GM21529 (cell line): ENCODE data around the gene AP2B1.
"Not testable (repeated sequence)": the region's sequence is repeated elsewhere in the genome, so short reads cannot be mapped to it uniquely, and the experiment has no call there.

Source experiments
- ATAC-seq: cut with Tn5 transposase; IDR thresholded peaks from one replicate; pipeline ENCODE4 v1.9.1; 2021; ENCODE audit not compliant: unreplicated experiment

The AP2B1 gene

DNA sequence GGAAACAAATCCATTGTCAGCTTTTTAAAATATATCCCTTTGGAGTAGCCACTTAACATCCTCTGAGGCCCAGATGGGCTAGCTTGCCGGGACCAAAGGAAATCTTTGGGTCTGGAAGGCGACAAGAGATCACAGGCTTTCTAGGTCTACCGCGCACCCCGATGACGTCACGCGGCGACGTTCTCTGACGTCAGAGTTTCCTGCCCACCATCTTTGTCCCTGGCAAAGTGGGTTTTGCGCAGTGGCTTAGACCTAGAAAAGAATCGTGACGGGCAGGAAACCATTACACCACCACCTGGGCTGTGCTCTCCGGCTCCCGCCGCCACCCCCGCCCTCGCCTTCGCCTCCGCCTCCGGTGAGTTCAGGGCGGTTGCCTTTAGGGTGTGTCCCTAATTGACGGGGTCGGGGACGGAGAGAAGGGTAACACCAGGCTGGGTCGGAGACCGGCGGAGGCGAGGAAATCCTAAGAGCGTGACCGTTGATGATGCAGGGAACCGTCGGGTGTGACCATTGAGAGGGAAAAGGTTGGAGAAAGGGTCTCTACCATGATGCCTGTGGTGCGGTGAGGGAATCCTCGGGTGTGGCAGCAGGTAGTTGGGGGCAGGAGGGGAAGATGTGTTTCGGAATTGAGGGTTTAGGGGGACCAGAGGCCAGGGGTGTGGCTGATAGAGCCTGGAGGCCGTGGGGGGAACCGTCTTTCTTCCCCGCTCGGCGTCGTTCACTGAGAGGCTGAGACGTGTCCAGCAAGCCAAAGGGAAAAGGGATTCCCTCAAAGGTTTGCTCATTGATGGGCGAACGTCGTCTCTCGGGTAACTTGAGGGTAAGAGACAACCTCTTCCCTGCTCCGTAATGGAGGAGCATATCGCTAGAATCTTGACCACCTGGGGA, at the start of gene AP2B1:
TSS of gene AP2B1 (plus strand) at position 249 of the 888 bp plus-strand sequence. CDS start 6,709 bp downstream, outside the sequence.
- peak; percentile 85 for ATAC-seq

DNA sequence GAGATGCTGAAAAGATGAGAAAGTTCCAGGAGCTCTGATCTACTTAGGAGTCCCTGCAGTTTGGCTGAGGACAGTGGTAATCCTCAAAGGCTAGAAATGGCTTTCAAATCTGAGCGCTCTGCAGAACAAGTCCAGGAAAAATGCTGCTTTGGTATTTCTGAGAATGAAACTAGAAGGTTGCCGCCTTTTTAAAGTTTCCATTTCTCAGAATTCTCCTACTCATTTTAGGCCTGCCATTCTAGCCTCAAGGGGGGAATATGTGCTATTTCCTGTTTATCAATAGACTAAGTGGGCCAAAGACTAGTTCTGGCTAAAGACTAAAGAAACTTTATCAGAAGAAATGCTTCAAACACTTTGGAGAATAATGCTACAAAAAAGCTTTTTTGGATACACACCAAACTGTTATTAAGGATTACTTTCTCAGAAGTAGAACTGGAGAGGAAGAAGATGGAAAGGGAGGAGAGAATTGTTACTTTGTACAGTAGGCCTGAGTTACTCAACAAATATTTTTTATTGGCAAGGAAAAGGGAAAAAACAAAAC, 49.5 kb upstream of the AP2B1 start, which contains the start of gene SLFN12L:
TSS of gene SLFN12L (minus strand) at position 78 of the 541 bp plus-strand sequence. CDS start 15,314 bp downstream, outside the sequence.
- ATAC-seq = no peak

DNA sequence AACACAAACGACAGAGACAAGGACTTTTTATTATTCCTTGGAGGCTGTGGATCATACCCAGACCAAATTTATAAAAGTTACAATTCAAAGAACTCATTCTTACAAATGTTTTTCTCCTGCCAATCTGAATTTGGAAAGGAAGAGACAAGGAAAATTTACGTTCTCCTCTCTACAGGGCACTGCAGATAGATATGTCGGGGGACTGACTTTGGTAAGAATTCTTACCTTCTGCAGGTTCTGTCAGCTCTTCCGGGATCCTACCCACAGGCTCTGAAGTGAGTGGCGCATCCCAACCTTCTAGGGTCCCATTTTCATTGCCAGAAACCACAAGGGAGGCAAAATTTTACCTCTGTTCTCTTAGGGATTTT, 47.5 kb upstream of the AP2B1 start:
- no peak for ATAC-seq

DNA sequence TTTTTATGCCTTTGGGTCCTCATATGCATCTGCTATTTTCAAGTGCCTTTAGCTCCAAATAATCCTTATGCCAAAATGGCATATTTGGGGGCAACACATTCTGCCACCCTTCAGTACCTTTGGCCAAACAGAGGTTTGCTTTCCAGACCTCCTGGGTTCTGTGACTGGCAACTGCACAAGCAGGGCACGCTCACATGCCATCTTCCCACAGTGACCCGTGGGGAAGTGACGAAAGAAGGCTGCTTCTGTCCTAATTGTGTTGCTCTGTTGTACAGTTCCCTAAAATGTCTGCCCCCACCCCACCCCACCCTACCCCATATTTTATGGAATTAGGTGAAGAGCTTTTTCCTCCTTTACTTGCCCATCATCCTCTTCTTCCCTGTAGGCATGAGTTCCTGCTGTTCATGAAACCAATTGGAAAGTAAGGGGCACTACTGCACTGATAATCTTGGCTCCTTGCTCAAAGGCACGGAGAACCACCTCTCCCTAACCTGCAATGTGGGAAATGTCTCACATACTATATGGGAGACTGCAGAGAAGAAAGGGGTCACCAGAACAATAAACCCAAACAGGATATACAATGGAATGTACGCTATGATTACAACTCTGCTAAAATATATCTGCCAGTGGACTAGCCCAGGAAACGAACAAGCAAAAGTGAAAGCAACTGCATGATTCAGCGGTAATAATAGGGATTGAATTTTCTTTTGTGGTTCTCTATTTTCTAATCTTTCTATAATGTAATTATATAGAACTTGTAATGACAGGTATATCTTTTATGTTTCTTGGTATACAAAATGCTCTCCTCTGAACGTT, 46.3 kb upstream of the AP2B1 start:
- no peak for ATAC-seq

DNA sequence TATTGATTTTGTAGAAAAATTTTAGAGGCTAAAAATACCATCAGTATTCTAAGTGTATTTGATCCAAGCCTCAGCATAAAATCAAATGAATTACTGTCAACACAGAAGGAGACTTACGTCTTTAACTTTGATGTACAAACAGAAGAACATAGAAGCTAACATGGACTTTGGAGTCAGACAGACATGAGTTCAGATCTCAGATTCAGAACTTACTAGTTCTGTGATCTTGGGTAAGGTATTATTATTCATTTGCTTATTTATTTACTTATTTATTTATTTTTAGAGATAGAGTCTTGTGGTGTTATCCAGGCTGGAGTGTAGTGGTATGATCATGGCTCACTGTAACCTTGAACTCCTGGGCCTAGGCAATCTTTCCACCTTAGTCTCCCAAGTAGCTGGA, 45.7 kb upstream of the AP2B1 start:
- no peak for ATAC-seq

DNA sequence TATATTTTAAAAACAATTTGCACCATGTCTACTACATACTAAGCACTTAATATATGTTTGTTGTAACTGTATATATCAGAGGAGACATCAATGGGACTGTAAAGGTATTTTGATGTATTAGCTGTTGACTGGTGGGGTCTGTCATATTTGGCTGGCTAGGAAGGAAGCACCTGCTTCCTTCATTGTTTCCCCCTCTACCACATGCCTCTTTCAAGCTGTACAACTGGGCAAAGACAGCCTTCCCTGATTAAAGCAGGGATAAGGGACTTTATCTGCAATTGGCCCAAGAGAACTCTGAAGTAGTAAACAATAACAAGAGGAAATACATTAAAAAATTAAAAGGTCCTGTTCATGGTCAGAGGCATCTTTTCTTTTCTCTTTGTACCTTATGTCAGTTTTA, 44.1 kb upstream of the AP2B1 start:
- ATAC-seq = no peak

DNA sequence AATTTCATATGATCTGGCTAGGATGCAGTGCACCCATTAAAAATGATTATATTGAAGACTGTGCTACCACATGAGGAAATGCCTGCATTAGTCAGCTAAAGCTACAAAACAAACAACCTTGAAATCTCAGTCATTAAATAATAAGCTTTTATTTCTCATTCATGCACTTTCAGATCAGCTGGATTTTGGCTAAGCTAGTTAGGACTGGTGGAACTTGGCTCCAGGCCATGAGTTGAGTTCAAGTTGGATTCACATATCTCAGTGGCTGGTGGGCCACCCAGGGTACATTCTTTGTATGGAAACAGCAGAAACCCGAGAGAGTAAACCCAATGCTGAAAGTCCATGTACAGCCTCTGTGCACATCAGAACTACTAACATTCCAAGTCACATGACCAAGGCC, 43.3 kb upstream of the AP2B1 start:
- ATAC-seq = no peak

DNA sequence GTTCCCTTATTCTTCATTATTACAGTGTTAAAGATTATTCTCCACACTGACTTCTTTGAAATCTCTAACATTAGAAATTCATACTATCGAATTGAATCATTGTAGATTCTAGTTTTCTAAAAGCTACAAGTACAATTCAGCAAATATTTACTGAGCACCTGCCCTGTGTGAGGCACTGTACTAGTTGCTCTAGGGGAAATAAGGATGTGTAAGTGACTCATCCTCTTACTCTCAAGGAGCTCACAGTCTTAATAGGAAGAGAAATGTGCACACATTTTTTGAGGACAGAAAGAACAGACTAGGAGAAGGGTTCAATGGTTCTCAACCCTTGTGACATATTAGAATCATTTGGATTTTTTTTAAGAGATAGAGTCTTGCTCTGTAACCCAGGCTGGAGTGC, 42.0 kb upstream of the AP2B1 start:
- no peak for ATAC-seq

DNA sequence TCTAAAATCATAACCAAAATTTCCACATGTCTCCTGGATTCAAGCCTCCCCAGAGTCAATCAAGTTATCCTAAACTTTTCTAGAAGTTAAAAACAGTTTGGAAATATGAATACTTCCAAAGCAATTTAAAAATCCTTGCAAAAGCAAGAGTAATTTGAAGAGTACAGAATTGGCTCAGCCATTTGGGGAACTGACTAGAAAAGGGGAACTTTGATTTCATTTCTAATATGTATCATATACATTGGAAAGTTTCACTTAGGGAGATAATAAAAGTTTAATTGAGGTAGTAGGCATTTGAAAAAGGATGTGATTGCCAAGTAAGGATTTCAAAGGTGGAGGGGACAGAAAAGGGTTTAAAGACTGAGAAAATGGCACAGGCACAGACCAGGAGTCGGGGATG, 40.6 kb upstream of the AP2B1 start:
- ATAC-seq = no peak

DNA sequence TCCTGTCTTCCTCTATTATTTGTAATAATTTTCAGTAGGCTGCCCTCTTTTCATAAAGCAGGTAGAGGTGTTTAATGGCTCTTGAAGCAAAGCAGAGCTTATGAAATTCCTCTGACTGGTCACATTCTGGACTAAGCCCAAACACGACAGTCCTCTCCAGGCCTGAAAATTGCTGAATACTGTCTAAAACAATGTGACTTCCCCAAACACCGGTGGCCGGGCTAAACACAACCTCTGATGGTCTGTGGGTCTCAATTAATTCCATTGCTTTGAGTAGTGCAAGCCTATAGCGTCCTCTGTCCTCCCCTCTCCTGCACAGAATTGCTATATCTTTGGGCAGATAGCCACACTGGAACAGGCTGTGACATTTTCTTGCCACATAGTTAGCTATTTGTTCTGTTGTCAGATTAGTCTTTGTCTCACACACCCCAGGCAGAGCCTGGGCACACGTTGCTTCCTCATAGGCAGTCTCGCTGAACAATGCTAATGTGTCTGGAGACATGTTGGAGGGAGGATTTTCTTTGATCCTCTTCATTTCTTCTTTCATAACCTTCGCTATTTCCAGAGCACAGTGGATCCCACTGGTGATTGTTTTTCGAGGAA, 38.8 kb upstream of the AP2B1 start:
- ATAC-seq = no peak

DNA sequence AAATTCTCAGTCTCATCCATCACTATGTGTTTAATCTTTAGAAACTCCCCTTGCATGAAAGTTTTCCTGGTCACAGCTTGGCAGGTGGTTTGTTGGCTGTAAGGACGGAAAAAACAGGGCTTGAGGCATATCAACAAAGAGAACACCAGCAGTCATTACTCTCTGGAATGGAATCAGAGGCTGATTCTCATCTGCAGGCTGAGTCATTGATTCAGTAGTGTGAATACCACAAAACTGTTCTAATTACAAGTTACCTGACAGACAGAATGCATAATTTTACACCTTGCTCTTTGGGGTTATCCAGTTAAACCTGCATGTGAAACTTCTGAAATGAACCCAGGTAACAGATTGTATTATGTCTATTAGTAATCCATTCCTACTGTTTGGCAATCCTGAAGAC, 38.1 kb upstream of the AP2B1 start:
- no peak for ATAC-seq

DNA sequence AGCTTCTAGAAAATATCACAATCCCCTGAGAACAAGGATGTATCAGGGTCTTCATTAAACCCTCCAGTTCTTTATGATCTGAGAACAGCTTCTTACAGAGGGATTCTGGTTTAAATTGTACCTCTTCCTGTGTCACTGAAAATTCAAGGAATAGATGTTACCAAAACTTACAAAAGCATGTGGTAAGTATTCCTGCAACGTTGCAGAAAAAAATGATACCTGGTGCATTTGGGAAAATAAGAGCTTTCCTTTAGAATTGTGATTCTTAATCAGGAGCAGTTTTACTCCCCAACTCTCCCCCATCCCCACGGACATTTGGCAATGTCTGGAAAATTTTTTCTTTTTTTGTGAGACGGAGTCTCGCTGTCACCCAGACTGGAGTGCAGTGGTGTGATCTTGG, 33.8 kb upstream of the AP2B1 start:
- ATAC-seq = no peak

DNA sequence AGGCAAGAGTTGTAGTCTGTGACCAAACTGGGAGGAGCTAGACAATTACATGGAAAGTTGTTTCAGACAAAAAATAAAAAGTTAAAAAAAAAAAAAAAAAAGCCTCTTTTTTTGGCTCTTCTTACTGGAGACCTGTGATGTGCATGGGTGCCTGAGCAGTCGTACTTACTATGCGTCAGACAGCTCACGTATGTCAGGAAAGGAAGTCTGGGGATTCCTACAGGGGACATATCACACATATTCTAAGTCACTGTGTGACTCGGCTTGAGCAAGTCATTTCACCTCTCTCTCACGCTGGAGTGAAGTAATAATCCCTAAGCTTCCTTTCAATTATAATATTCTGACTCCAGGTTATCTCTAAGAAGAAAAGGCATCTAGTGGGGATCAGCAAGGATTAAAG, 32.5 kb upstream of the AP2B1 start:
- no peak for ATAC-seq

DNA sequence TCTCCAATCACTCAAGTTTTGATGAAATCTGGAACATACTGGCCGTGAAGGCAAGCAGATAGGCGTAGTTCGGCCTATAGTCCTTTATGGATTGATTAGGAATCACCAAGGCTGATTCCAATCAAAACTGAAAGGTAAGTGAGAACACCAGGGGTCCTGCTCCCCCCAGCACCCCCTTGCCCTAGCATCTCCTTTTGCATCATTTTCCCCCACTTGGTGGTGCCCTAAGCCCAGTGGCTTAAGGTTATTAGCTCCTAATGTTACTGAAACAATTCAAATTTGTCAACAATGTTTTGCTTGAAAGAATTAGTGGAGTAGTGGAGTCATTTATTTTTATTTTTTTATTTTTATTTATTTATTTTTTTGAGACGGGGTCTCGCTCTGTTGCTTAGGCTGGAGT, 31.4 kb upstream of the AP2B1 start:
- ATAC-seq = no peak

DNA sequence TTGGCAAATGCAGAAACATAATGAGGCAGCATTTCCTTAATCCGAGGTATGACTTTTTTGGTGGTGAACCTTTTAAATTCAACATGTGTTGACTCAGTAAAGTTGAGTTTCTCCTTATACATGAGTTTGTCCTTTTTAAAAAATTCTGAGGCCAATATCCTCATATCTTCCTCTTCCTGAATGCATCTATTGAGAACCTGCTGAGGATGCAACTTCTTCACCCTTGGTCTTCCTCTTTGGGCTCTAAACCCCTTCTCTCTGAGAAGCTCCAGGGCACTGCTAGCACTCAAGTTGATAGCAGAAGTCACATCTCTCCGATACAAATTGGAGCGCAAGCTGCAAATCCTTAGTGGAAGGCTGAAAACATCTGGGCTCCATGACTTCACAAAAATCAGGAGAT, 29.8 kb upstream of the AP2B1 start:
- ATAC-seq = no peak

DNA sequence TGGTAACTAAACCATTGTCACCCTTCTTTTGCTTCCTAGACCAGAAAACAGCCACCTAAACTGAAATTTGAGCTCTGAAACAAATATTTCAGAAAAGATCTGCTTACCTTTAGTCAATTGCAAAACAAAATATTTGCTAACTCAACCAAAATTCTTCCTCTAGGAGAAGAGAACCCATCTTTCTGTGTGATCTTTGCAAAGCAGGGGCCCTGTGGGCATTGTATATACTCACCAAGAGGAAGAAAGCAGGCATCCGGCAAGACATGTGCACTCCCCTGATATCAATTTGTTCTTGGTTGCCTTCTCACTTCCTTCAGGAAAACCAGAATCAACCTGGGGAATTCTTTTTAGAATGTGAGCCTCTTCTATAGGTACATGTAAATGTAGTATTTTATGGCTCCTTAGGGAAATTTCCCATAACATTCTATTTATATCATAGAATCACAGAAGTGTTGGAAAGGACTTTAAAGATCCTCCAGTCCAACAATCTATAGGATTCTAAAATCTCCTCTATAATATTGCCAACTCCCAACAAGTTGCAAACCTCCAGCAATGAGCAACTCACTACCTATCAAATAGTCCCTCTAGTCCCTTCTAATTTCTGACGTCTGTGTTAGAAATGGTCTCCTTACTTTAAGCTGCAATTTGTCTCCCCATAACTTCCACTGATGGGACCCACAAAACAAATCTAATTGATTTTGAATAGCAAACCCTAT, 27.5 kb upstream of the AP2B1 start:
- no peak for ATAC-seq

DNA sequence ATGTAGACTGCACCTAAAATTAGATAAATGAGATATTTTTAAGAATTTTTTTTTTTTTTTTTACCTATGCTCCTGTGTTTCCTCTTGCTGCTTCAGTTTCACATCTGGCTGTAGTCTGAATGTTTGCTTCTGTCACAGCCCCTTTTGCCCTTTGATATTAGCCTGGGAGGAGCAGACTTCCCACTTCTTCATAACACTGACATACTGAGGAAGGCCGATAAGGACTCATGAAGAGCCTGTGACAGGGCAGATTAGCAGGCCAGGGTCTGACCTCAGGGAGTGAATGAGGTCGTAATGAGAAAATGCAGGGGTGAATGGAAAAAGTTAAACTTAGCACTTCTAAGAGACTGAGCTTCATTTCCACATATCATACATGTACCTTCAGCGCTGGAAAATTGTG, 26.4 kb upstream of the AP2B1 start, which contains the start of gene SLFN14:
TSS of gene SLFN14 (minus strand) at position 117 of the 400 bp plus-strand sequence. CDS start 2,757 bp downstream, outside the sequence.
- no peak for ATAC-seq

DNA sequence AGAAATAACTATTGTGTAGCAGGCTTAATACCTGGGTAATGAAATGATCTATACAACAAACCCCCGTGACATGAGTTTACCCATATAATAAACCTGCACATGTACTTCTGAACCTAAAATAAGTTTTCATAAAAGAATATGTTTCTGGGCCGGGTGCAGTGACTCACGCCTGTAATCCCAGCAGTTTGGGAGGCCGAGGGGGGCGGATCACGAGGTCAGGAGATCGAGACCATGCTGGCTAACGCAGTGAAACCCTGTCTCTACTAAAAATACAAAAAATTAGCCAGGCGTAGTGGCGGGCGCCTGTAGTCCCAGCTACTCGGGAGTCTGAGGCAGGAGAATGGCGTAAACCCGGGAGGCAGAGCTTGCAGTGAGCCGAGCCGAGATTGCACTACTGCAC, 23.9 kb upstream of the AP2B1 start:
- not testable (repeated sequence) for ATAC-seq

DNA sequence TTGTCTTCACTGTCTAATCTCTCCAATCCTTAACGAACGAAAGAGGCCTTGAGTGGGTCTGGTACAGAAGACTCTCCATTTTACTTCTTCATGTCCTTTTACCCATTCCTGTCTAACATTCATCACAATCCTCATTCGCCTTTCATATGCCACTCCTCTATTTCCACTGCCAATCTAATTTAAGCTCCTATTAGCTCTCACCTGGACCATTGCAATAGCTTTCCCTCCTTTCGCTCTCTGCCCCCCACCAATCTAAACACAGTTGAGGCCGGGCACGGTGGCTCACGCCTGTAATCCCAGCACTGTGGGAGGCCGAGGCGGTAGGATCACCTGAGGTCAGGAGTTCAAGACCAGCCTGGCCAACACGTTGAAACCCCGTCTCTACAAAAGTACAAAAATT, 20.2 kb upstream of the AP2B1 start:
- no peak for ATAC-seq

DNA sequence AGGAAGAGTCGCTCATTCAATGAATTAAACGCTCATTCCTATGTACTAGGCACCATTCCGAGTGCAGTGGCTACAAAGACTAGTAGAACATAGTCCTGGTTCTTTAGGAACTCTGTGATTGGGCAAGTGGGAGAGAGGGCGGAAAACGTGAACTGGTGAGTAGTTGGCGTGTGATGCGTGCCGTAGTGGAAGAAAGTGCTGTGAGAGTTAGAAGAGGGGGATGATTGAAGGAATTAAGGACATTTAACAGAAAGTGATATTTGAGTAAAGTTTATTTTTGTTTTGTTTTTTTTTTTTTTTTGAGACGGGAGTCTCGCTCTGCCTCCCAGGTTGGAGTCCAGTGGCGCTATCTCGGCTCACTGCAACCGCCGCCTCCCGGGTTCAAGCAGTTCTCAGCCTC, 18.6 kb upstream of the AP2B1 start:
- no peak for ATAC-seq

DNA sequence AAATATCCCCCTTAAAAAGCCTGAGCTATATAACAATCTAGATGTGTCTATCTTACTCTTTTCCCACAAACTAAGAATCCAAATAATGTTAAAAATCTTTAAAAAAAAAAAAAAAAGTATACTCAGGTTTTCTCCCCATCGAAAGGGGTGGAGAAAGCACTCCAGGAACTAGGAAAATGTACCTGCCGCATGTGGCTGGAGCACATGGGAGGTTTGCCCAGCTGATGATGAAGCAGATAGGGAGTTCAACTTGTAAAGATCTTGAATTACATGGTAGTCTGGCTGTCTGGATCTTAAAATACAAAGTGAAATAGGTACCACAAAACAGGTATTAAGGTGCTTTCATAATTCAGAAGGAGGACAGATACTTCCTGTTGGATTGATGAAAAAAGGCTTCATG, 17.7 kb upstream of the AP2B1 start:
- no peak for ATAC-seq
